ENCODE results near the gene FGD3. TPM values are rescaled to one million over a fixed set of nuclear protein-coding genes. Genes with fewer than 3 reads are reported as not detected.
A peak's percentile ranks its signal among the peaks of the same experiment; 100 is the strongest.

FGD3 gene
- polyA plus RNA-seq, 2 of the 4 experiments (the other 2 are of a cell fraction), result 0.18 to 0.23 TPM

GRCh38 chr9:93057703-93058354, 110.5 kb downstream of the FGD3 start:
- ATAC-seq, result no peak
- 84% methylated on average over 12 of the region's 14 CpGs for WGBS (ENCODE audit: missing lambda C conversion rate)

GRCh38 chr9:93058355-93059010, 111.2 kb downstream of the FGD3 start, which contains the start of gene SUSD3:
Gene SUSD3, plus strand, starts transcription at chr9:93058701. Its CDS starts 42 bp downstream, at chr9:93058743.
- POLR2A ChIA-PET, result no interaction called here
- H3K4me2 ChIP-seq, result peak within 1 kb of the TSS; percentile 91
- peaks cover 18% of the 10 kb centered on the region for H3K4me1 ChIP-seq
- CTCF ChIA-PET, result no interaction called here
- DNase-seq (ENCODE audit: low read depth in 1 of 2, low spot score in 1 of 2) (peak in 1 of 2 experiments; percentile 24), ATAC-seq (peak; percentile 15 to 58; a peak in 4 of 6 replicates), FAIRE-seq (no peak)
- peak within 1 kb of the TSS; percentile 52 for H3K4me3 ChIP-seq
- peak within 1 kb of the TSS; percentile 40 to 75; a peak in 5 of 6 replicates for H3K27ac ChIP-seq
- no peaks in the 10 kb centered on the region for H3K9me3 ChIP-seq
- TF ChIP-seq CBX8 (IDR thresholded peaks at IDR 0.05) (no peak), HES2 (IDR thresholded peaks at IDR 0.05) (no peak), NR3C1 (IDR thresholded peaks at IDR 0.05) (no peak), JUNB (IDR thresholded peaks at IDR 0.05) (no peak), POLR2AphosphoS2 (conservative IDR thresholded peaks at IDR 0.05; ENCODE audit: low read length) (no peak), EP300 (IDR thresholded peaks at IDR 0.05) (no peak), PBX3 (IDR thresholded peaks at IDR 0.05) (no peak), NFE2L2 (conservative IDR thresholded peaks at IDR 0.05; ENCODE audit: low read length) (no peak), MAZ (IDR thresholded peaks at IDR 0.05; ENCODE audit: borderline replicate concordance, low read depth, low read length) (no peak), TP53 (CRISPR knock-in tag; IDR thresholded peaks at IDR 0.05) (no peak), EHMT2 (IDR thresholded peaks at IDR 0.05; ENCODE audit: low read depth) (no peak)
- WGBS (ENCODE audit: missing lambda C conversion rate), result 39% methylated on average over 9 of the region's 55 CpGs

More at GRCh38 chr9:93057703-93058354, 110.5 kb downstream of the FGD3 start:
- POLR2A ChIA-PET, result no interaction called here
- TF ChIP-seq NPAS2 (CRISPR knock-in tag; IDR thresholded peaks at IDR 0.05; ENCODE audit: borderline replicate concordance), result no peak
- no peak for TF ChIP-seq SMC3 (IDR thresholded peaks at IDR 0.05)
- no peak for TF ChIP-seq BHLHE40 (IDR thresholded peaks at IDR 0.05; ENCODE audit: low read depth, low read length)
- no peak for TF ChIP-seq RCOR1 (IDR thresholded peaks at IDR 0.05; ENCODE audit: low read depth, low read length)
- TF ChIP-seq ZNF302 (CRISPR knock-in tag; IDR thresholded peaks at IDR 0.05), result no peak
- no peak for TF ChIP-seq MAX (IDR thresholded peaks at IDR 0.05)
- TF ChIP-seq FOSB (CRISPR knock-in tag; IDR thresholded peaks at IDR 0.05), result no peak
- peaks cover 18% of the 10 kb centered on the region for H3K4me1 ChIP-seq
- CTCF ChIA-PET, result no interaction called here
- no peak overlapping the region; the same call in 2 of the 3 replicates for H3K4me3 ChIP-seq
- FAIRE-seq (no peak), DNase-seq (ENCODE audit: low read depth in 1 of 2, low spot score in 1 of 2) (no peak)
- H3K9me3 ChIP-seq, result no peaks in the 10 kb centered on the region
- H3K27ac ChIP-seq, result peak overlapping the region; percentile 40 to 75; a peak in 2 of 6 replicates
- H3K4me2 ChIP-seq, result peak overlapping the region; percentile 91; the same call in 2 of the 3 replicates

GRCh38 chr9:93059011-93059714, 111.8 kb downstream of the FGD3 start:
- TF ChIP-seq JUNB (IDR thresholded peaks at IDR 0.05) (no peak), MYC (IDR thresholded peaks at IDR 0.05; ENCODE audit: borderline replicate concordance, low read length) (no peak)
- no peaks in the 10 kb centered on the region for H3K9me3 ChIP-seq
- peaks cover 18% of the 10 kb centered on the region for H3K4me1 ChIP-seq
- no peak for FAIRE-seq
- CTCF ChIA-PET, result interaction anchor here (1.0 kb wide), 1 partner anchor 8 kb away, joined by 4 read pairs; no protein-coding TSS in a partner anchor
- peak overlapping the region; percentile 40 to 75; a peak in 5 of 6 replicates for H3K27ac ChIP-seq
- no peak for DNase-seq (ENCODE audit: low read depth in 1 of 2, low spot score in 1 of 2)
- ATAC-seq, result no peak
- peak overlapping the region; percentile 52 for H3K4me3 ChIP-seq
- H3K4me2 ChIP-seq, result peak overlapping the region; percentile 91
- POLR2A ChIA-PET, result no interaction called here
- 91% methylated on average over 20 of the region's 53 CpGs for WGBS (ENCODE audit: missing lambda C conversion rate)

Data from A549 (cell line).